NCI-H510A (cell line): ENCODE data around the gene LGALS16.
"Not testable (repeated sequence)": the region's sequence is repeated elsewhere in the genome, so short reads cannot be mapped to it uniquely, and the experiment has no call there.

ENCODE experiments used
- DNase-seq: peaks from one replicate; lab custom pipeline; 2025; lab: John Stamatoyannopoulos, UW

LGALS16 gene

GRCh38 chr19:39677961-39678889 is 22.5 kb downstream of the LGALS16 start:
- DNase-seq, result peak; percentile 11

- no peak for DNase-seq
Observed at GRCh38 chr19:39679056-39679790, 23.5 kb downstream of the LGALS16 start.

GRCh38 chr19:39679791-39680168 is 24.1 kb downstream of the LGALS16 start:
- DNase-seq, result no peak

- DNase-seq, result no peak
Observed at GRCh38 chr19:39680593-39680992, 24.9 kb downstream of the LGALS16 start.

GRCh38 chr19:39681416-39681815 is 25.7 kb downstream of the LGALS16 start:
- no peak for DNase-seq

- no peak for DNase-seq
Observed at GRCh38 chr19:39684267-39684666, 28.6 kb downstream of the LGALS16 start.

- DNase-seq, result no peak
Observed at GRCh38 chr19:39686739-39687138, 31.0 kb downstream of the LGALS16 start.

GRCh38 chr19:39688637-39689036 is 32.9 kb downstream of the LGALS16 start:
- not testable (repeated sequence) for DNase-seq

- DNase-seq, result no peak
Observed at GRCh38 chr19:39692166-39692565, 36.5 kb downstream of the LGALS16 start.

- DNase-seq, result no peak
Observed at GRCh38 chr19:39692822-39693221, 37.1 kb downstream of the LGALS16 start.

- DNase-seq, result no peak
Observed at GRCh38 chr19:39695759-39696158, 40.0 kb downstream of the LGALS16 start.

- DNase-seq, result no peak
Observed at GRCh38 chr19:39696387-39696786, 40.7 kb downstream of the LGALS16 start.

- DNase-seq, result no peak
Observed at GRCh38 chr19:39698535-39698934, 42.8 kb downstream of the LGALS16 start.

GRCh38 chr19:39701291-39701690 is 45.6 kb downstream of the LGALS16 start:
- no peak for DNase-seq

GRCh38 chr19:39704181-39705044 is 48.7 kb downstream of the LGALS16 start, which contains the start of gene LGALS14:
Gene LGALS14 (plus strand): TSS chr19:39704481. CDS start chr19:39704529, 48 bp downstream.
- no peak for DNase-seq

GRCh38 chr19:39705578-39706188 is 50.0 kb downstream of the LGALS16 start:
- DNase-seq, result no peak

GRCh38 chr19:39708594-39708993 is 52.9 kb downstream of the LGALS16 start:
- DNase-seq, result no peak

- DNase-seq, result no peak
Observed at GRCh38 chr19:39709026-39709872, 53.5 kb downstream of the LGALS16 start.
